Fibroblast of skin of left quadriceps (primary cell): ENCODE data around the gene ZNF316.
A peak's percentile ranks its signal among the peaks of the same experiment; 100 is the strongest.

Experiments used
- DNase-seq, 2 experiments: peaks; one replicate each; pipeline ENCODE4 v3.0.0-alpha.2; 2013; ENCODE audit warnings: low read depth in 2 of 2

Gene ZNF316

GRCh38 chr7:6636741-6637543, at the start of gene ZNF316:
TSS of gene ZNF316 (plus strand) at chr7:6637318. CDS start at chr7:6642410, 5,092 bp downstream.
- DNase-seq = peak in 1 of 2 experiments; percentile 15

- DNase-seq = no peak
Measured at GRCh38 chr7:6588566-6588965, 48.6 kb upstream of the ZNF316 start.

GRCh38 chr7:6589151-6589828, 47.8 kb upstream of the ZNF316 start:
- DNase-seq = no peak

GRCh38 chr7:6589829-6590644, 47.1 kb upstream of the ZNF316 start, which contains the start of gene INTS15:
TSS of gene INTS15 (plus strand) at chr7:6590021. CDS start at chr7:6590284, 263 bp downstream.
- peak; percentile 47 to 53 for DNase-seq

GRCh38 chr7:6590645-6591110, 46.4 kb upstream of the ZNF316 start:
- no peak for DNase-seq

- no peak for DNase-seq
Measured at GRCh38 chr7:6600093-6600492, 37.0 kb upstream of the ZNF316 start.

GRCh38 chr7:6604458-6604857, 32.7 kb upstream of the ZNF316 start:
- DNase-seq = no peak

GRCh38 chr7:6606866-6607583, 30.1 kb upstream of the ZNF316 start:
- no peak for DNase-seq

- DNase-seq = no peak
Measured at GRCh38 chr7:6607651-6608051, 29.5 kb upstream of the ZNF316 start.

- no peak for DNase-seq
Measured at GRCh38 chr7:6608081-6608480, 29.0 kb upstream of the ZNF316 start.

GRCh38 chr7:6608794-6609193, 28.3 kb upstream of the ZNF316 start:
- DNase-seq = no peak

- DNase-seq = no peak
Measured at GRCh38 chr7:6612819-6613218, 24.3 kb upstream of the ZNF316 start.

GRCh38 chr7:6613706-6614105, 23.4 kb upstream of the ZNF316 start:
- no peak for DNase-seq

- DNase-seq = no peak
Measured at GRCh38 chr7:6614953-6615722, 22.0 kb upstream of the ZNF316 start, which contains the start of gene ZNF853. TSS of gene ZNF853 (plus strand) at chr7:6615610. CDS start at chr7:6616175, 565 bp downstream.

- no peak for DNase-seq
Measured at GRCh38 chr7:6615723-6616555, 21.2 kb upstream of the ZNF316 start.

GRCh38 chr7:6616854-6617643, 20.1 kb upstream of the ZNF316 start:
- DNase-seq = no peak

GRCh38 chr7:6618621-6619020, 18.5 kb upstream of the ZNF316 start:
- DNase-seq = no peak

- no peak for DNase-seq
Measured at GRCh38 chr7:6619961-6620360, 17.2 kb upstream of the ZNF316 start.
